HepG2 (cell line): ENCODE data around the gene DGCR2. TPM values are rescaled to one million over a fixed set of nuclear protein-coding genes. Genes with fewer than 3 reads are reported as not detected.

Source experiments
- ASH2L ChIP-seq: fragments of 300-600, 200-600 bp; sonication (generic); IDR thresholded peaks from 2 replicates; pipeline ENCODE4 v1.7.0; 2017; ENCODE audit warnings: low read depth, mild to moderate bottlenecking, moderate library complexity, mixed read lengths, low read length; ENCODE audit not compliant: insufficient read length
- NFYB ChIP-seq: sonication (generic); formaldehyde crosslinking; IDR thresholded peaks from 2 replicates; pipeline ENCODE4 v1.4.0; 2020; ENCODE audit warnings: missing genetic modification reagents
- RERE ChIP-seq: IDR thresholded peaks from 2 replicates; pipeline ENCODE4 v1.6.1; 2016; ENCODE audit warnings: low read depth, missing genetic modification reagents, missing compliant biosample characterization
- RFXANK ChIP-seq: IDR thresholded peaks from 2 replicates; pipeline ENCODE4 v1.6.1; 2016
- SNAPC5 ChIP-seq: sonication (generic); formaldehyde crosslinking; IDR thresholded peaks from 2 replicates; pipeline ENCODE4 v1.8.1; 2023; ENCODE audit warnings: mild to moderate bottlenecking, missing genetic modification reagents, borderline replicate concordance
- TARDBP ChIP-seq: sonication (generic); formaldehyde crosslinking; IDR thresholded peaks from 2 replicates; pipeline ENCODE4 v1.8.0; 2022; ENCODE audit warnings: mild to moderate bottlenecking, missing genetic modification reagents
- TRIM24 ChIP-seq: sonication (generic); formaldehyde crosslinking; IDR thresholded peaks from 2 replicates; pipeline ENCODE4 v1.8.0; 2022; ENCODE audit warnings: mild to moderate bottlenecking, missing genetic modification reagents
- USF2 ChIP-seq, 2 experiments: sonication (generic) in 1 of 2; formaldehyde crosslinking in 1 of 2; IDR thresholded peaks; 2 replicates each; pipeline versions ENCODE4 v1.5.1 to v1.6.1; 2011 to 2020; ENCODE audit warnings: borderline replicate concordance in 1 of 2, low read depth in 1 of 2, low read length in 1 of 2, mild to moderate bottlenecking in 1 of 2, missing genetic modification reagents in 1 of 2, moderate library complexity in 1 of 2
- YEATS2 ChIP-seq: sonication (generic); formaldehyde crosslinking; IDR thresholded peaks from 2 replicates; pipeline ENCODE4 v1.4.0; 2020; ENCODE audit warnings: missing genetic modification reagents, borderline replicate concordance
- ZC3H4 ChIP-seq: sonication (generic); formaldehyde crosslinking; IDR thresholded peaks from 2 replicates; pipeline ENCODE4 v1.4.0; 2020; ENCODE audit warnings: missing genetic modification reagents, borderline replicate concordance
- ZEB1 ChIP-seq: IDR thresholded peaks from 2 replicates; pipeline ENCODE4 v1.6.1; 2012; ENCODE audit warnings: mild to moderate bottlenecking, low read depth, inconsistent platforms; ENCODE audit not compliant: insufficient replicate concordance
- ZNF572 ChIP-seq: sonication (generic); formaldehyde crosslinking; IDR thresholded peaks from 2 replicates; pipeline ENCODE4 v1.5.1; 2020; ENCODE audit warnings: mild to moderate bottlenecking, missing genetic modification reagents
- ZNF609 ChIP-seq: sonication (generic); formaldehyde crosslinking; IDR thresholded peaks from 2 replicates; pipeline ENCODE4 v1.4.0; 2020; ENCODE audit warnings: mild to moderate bottlenecking, missing genetic modification reagents, borderline replicate concordance
- ZNF761 ChIP-seq: sonication (generic); formaldehyde crosslinking; conservative IDR thresholded peaks from 2 replicates; pipeline ENCODE4 v1.4.0; 2020; ENCODE audit warnings: mild to moderate bottlenecking, missing genetic modification reagents
- ZNF83 ChIP-seq: sonication (generic); formaldehyde crosslinking; IDR thresholded peaks from 2 replicates; pipeline ENCODE4 v1.4.0; 2020; ENCODE audit warnings: missing genetic modification reagents, mild to moderate bottlenecking, borderline replicate concordance
- ZSCAN31 ChIP-seq: sonication (generic); formaldehyde crosslinking; IDR thresholded peaks from 2 replicates; pipeline ENCODE4 v1.5.0; 2020; ENCODE audit warnings: low read depth, mild to moderate bottlenecking, missing genetic modification reagents
- ZZZ3 ChIP-seq: sonication (generic); formaldehyde crosslinking; IDR thresholded peaks from 2 replicates; pipeline ENCODE4 v1.4.0; 2020; ENCODE audit warnings: missing genetic modification reagents, mild to moderate bottlenecking, borderline replicate concordance
- polyA plus RNA-seq, 8 experiments: library from polyadenylated mRNA; depleted of rRNA in 3 of 8; stranded (reverse) in 7 of 8; unstranded in 1 of 8; fragments of >200 nt; fragmentation: Illumina TruSeq in 4 of 8; extraction: Trizol in 4 of 8; gene quantifications; 2 replicates each; pipeline versions ENCODE4 v1.2.1 to v1.2.3, GENCODE V29; 2011 to 2016; ENCODE audit warnings: low read depth in 4 of 8, missing spikeins in 1 of 8, mixed read lengths in 1 of 8; ENCODE audit not compliant: insufficient read depth in 1 of 8
- total RNA-seq, 5 experiments: library from RNA; depleted of rRNA; stranded (reverse); fragments of >200 nt; fragmentation: Illumina TruSeq; extraction: Trizol; gene quantifications; 2 replicates each; pipeline ENCODE4 v1.2.3, GENCODE V29; 2016; ENCODE audit warnings: low read depth in 1 of 5

DGCR2 gene
- total and polyA plus RNA-seq, 2 of the 13 experiments (the other 11 are each of a cell fraction or from before 2014, with no cell fraction given) = 23.1 to 35.3 TPM

- no peak for TF ChIP-seq TRIM24 (CRISPR knock-in tag)
- no peak for TF ChIP-seq ZNF609 (CRISPR knock-in tag)
- TF ChIP-seq ZSCAN31 (CRISPR knock-in tag) = no peak
- TF ChIP-seq NFYB (CRISPR knock-in tag) = no peak
- TF ChIP-seq USF2 (IDR thresholded peaks at IDR 0.05; ENCODE audit: low read depth, low read length) = no peak
- TF ChIP-seq USF2 (CRISPR knock-in tag; IDR thresholded peaks at IDR 0.05; ENCODE audit: borderline replicate concordance) = no peak
- no peak for TF ChIP-seq ZNF83
- TF ChIP-seq ZZZ3 (CRISPR knock-in tag) = no peak
- TF ChIP-seq ZNF572 (CRISPR knock-in tag) = no peak
- no peak for TF ChIP-seq ZEB1
- no peak for TF ChIP-seq YEATS2 (CRISPR knock-in tag)
- TF ChIP-seq SNAPC5 (CRISPR knock-in tag) = no peak
- TF ChIP-seq RERE (CRISPR knock-in tag) = no peak
- no peak for TF ChIP-seq RFXANK (CRISPR knock-in tag)
- TF ChIP-seq ASH2L = peak; percentile 34
- peak; percentile 58; the same call in 1 of the 2 replicates for TF ChIP-seq TARDBP (CRISPR knock-in tag)
- no peak for TF ChIP-seq ZC3H4 (CRISPR knock-in tag)
- no peak for TF ChIP-seq ZNF761 (CRISPR knock-in tag)
Observed at GRCh38 chr22:18994701-18995326, 127.4 kb downstream of the DGCR2 start (continued).
